Measurements from ENCODE around the gene CNKSR3.

The CNKSR3 gene

DNA sequence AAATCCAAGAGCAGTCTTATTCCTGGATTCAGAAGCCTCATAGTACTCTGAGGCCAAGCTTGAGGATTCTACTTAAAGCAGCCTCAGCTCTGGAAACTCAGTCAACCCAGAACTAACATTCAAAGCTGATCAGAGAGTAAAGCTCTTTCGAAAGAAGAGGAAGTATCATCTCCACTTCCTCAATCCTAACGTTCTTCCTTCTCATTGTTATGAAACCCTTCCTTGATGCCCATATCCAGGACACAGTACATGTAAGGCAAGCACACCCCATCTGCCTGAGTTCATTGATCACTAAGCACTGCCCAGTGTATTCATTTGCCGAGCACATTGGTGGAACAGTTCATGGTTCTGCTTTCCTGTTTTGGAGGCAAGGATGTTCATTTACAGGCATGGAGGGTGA lies 153.8 kb downstream of the CNKSR3 start, which contains the start of gene IPCEF1:
Gene IPCEF1, minus strand, starts transcription at position 114 of the 400 bp plus-strand sequence. CDS start 90,856 bp downstream, outside the sequence.
- peak in 1 of 58 donors; percentile 20 for DNase-seq

DNA sequence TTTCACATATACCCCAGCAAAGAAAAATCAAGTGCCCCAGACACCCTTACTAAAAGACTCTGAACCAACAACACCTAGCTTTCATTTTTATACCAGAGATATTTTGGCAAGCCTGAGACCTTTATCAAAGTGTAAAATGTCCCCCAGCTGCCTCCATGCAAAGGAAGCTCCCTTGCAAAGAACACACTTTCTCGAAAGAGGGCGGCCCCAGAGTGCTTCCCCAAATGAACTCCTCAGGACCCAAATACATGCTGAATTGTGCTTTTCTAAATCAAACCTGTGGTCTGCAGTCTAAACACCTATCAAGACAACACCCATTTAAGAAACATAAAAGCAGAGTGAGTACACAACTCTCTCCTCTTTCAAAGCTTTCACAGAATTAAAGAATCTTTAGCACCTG lies 154.4 kb downstream of the CNKSR3 start:
- peak in 2 of 58 donors; percentile 4 to 12 for DNase-seq

DNA sequence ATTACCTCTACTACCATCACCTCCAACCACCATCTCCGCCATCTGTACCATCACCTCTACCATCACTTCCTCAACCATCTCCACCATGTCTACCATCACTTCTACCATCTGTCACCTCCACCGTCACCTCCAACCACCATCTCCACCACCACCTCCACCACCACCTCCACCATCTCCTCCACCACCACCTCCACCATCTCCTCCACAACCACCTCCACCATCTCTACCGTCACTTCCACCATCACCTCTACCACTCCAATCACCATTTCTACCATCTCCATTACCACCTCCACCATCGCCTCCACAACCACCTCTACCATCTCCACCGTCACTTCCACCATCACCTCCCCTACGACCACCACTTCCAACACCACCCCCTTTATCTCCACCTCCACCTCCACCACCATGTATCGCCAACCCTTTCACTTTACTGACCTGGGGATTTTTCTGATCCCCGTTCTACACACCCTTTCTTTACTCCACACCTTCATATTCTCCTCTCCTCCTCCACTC lies 156.2 kb downstream of the CNKSR3 start:
- no peak for DNase-seq

DNA sequence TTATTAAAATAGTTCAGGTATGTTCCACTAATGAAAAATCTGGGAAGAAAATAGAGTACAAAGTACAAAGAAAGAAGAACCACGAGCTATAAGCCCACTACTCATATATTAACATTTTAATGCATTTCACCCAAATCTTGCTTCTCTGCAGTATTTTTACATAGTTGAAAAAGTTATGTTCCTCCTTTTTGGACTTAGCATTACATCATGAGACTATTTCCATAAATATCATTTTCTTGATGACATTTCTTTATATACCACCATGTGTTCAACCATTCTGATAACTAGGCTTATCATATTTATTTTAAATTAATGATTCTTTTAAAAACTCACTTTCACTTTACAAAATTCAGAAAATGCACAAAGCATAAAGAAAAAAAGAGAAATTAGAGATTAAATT lies 156.9 kb downstream of the CNKSR3 start:
- DNase-seq = no peak

DNA sequence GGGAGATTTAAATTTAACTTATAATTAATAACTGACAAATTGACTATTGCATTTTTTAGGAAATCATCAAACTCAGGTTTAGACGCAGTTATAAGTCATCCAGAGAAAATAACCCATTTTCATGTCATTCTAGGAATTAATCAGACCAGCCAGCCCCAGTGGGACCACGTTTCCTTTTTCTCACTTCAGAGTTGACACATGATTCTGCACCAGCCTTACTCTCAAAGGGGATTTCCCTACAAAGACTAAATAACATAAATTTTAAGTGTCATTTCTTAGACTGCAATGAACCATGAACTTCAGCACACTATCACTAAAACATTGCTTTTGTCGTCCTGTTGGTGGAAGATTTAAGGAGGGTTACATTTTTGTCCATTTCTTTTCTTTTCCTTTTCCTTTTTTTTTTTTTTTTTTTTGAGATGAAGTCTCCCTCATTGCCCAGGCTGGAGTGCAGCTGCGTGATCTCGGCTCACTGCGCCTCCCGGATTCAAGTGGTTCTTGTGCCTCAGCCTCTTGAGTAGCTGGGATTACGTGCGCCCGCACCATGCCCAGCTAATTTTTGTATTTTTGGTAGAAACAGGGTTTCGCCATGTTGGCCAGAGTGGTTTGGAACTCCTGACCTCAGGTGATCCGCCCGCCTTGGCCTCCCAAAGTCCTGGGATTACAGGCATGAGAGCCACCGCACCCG lies 157.4 kb downstream of the CNKSR3 start:
- no peak for DNase-seq

DNA sequence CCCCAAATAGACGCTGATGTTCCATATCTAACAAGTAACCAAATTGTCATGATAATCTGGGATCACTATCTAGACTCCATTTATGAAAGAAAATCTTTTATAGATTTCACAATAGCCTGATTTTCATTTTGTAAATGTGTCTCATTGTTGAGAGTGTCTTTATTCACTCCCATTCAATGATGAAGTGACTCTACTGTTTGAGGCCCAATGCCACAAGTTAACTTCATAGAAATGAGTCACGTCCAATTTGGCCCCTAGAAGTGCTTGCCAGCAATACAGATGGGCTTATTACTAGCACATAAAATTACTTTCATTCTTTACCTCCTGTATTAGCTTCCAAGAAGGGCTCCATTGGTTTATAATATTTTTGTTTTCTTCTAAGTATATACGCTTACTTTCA lies 160.2 kb downstream of the CNKSR3 start:
- DNase-seq = no peak

DNA sequence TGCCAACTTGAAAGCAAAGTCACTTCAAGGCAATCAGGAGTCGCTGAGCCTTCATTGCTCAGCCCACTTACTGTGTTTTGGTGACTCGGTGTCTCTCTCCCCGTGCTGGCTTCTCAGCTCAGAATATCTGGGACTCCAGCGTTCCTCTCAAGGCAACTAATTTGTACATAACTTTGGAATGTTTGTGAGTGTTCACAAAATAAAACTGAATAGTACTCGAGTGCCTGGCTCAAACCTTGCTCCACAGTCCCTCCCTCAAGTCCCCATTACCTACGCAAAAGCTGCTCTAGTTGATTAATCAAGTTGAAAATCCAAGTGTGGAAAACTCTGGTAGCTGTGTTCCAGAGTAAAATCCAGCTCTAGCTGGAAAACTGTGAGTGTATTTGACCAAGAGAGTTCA lies 162.5 kb downstream of the CNKSR3 start:
- no peak for DNase-seq

DNA sequence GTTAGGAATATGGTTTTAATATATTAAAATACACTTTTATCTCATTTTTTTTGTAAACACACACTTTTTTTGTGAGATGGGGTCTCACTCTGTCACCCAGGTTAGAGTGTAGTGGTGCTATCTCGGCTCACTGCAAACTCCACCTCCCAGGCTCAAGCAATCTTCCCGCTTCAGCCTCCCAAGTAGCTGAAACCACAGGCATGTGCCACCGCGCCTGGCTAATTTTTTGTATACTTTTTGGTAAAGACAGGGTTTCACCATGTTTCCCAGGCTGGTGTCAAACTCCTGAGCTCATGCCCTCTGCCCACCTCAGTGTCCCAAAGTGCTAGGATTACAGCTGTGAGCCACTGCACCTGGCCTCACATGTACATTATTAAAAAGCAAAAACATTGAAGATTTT lies 164.7 kb downstream of the CNKSR3 start:
- DNase-seq = no peak

DNA sequence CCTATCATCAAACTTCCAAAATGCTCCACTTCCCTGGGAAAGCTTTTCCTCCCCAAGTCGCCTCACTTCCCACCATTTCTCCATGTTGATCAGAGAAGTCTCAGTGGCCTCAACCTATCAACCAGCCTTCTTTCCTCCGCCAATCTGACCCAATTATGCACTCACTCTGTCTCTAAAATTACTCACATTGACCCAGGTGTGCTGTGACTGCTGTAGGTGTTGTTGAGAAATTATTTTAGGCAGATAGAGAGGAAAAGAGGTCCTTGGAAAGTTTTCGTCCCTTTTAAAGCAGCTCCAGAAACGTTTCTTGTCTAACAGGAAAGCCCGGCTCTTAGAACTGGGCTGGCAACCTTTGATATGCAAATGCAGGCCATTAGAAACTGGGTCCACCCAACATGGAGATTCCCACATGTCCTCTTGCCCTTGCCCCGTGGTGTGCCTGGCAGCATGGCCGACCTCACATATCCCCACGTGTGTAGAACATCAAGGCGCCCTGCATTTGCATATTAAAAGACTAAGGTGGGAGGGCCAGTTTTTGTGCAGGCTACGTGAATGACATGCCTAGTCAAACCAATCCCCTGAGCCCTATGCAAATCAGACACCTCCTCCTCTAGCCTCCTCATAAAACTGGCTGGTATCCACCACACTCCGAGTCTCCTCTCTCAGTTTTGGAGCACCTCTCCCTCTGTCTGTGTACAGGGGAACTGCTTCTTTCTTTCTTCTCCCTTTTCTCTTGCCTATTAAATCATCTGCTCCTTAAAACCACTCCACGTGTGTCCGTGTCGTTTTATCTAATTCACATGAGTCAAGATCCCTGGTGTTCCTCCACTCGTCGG lies 166.8 kb downstream of the CNKSR3 start:
- peak in 12 of 58 donors; percentile 3 to 25 (median 18) for DNase-seq

DNA sequence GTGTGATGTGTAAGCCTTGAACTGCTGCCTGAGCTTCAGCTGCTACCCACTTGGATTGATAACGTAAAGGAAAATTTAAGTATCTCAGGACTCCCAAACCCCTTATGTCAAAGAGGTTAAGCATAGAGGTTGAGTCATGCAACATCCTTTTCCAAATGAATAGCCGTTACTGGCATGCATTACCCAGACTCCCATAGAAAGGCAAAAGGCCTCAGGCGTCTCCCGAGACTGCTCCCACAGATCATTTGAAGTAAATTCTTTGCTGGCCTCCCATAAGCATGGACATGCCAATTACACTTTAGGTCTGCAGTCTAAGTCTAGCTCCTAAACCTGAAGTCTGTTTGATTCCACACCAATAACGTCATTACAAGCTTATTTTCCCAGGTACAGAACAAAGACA lies 168.6 kb downstream of the CNKSR3 start:
- no peak for DNase-seq

DNA sequence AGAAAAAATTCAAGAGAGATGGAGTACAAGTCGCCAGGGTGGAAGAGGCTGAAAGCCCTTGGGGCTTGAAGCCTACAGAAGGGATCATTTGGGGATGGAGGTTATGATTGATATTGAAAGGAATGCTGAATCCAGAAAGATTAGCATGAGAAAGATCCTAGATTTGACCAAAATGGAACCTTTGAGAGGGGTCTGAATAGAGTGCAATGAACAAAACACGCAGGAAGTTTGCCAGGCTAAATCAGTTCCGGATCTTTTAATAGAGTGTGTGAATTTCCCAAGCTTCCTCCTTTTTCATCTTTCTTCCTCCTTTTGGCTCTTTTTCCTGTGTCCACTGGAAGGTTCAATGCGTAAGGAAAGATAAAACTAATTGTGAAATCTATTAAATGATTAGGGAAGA lies 169.1 kb downstream of the CNKSR3 start:
- no peak for DNase-seq

Measured in anterior cingulate cortex (tissue), 58 donors.